Erythroblast (primary cell): Measurements from ENCODE around the gene EFHC2.
"Not testable (repeated sequence)": the region's sequence is repeated elsewhere in the genome, so short reads cannot be mapped to it uniquely, and the experiment has no call there.

ENCODE experiments used
- DNase-seq, 2 experiments: peaks; one replicate each; lab custom pipeline; 2025; lab: John Stamatoyannopoulos, UW
- GATA1 ChIP-seq: IDR thresholded peaks from 2 replicates; pipeline ENCODE4 v1.6.1; 2011; ENCODE audit warnings: low read depth, mild to moderate bottlenecking, control low read depth, low read length, moderate library complexity
- POLR2A ChIP-seq: IDR thresholded peaks from 2 replicates; pipeline ENCODE4 v1.6.1; 2011; ENCODE audit warnings: mild to moderate bottlenecking, low read length

EFHC2 gene

DNA sequence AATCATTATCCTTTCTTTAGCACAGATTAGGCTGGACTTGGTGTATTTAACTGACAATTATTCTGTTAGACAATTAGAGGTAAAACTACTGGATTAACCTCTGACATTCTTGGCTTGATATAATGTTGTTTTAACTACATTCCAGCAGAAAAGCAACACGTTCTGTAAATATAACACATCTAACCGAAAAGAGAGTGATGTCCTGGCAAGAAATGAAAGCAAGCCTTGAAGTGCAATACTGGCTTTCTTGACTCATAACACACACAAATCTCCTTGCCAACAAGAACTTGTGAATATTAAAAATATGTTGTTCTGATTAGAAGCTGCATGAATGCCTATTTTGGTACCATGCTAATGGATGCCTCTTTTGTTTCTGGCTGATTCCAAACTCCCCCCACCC, 76.4 kb downstream of the EFHC2 start:
- DNase-seq = no peak
- TF ChIP-seq POLR2A (no peak), GATA1 (no peak)

DNA sequence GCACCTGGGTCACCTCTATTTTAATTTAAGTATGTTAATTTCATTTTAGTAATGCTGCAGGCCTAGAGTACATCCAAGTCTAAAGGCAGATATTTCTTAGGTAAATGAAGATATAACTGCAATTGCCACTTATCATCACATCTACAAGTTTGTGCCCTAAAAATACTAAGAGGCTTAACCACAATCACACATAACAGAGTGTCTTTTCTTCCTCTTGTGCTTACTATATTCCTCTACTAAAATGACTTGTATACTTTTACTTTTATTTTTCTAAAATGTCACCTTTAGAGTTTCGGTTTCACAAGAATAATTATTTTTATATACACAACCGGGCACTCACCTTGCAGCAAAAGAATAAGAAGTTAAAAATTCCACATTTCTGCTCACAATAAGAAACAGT, 77.9 kb downstream of the EFHC2 start:
- TF ChIP-seq GATA1 (no peak), POLR2A (no peak)
- DNase-seq = no peak

DNA sequence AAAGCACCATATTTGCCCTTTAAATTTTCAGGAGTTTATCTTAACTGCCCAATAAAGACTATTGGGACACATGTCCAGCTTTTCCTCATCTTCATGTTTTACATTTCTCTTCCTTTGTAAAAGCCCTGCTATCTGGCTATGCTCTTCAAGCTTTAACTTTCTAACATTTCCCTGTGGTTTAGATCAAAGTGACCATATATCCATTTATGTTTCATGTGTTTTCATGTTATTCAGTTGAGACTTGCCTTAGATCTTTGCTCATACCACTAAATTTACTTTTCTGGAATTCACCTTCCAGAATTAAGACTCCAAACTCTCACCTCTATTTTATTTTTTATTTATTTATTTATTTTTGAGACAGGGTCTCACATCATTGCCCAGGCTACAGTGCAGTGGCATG, 78.5 kb downstream of the EFHC2 start:
- no peak for TF ChIP-seq GATA1
- TF ChIP-seq POLR2A = no peak
- no peak for DNase-seq

DNA sequence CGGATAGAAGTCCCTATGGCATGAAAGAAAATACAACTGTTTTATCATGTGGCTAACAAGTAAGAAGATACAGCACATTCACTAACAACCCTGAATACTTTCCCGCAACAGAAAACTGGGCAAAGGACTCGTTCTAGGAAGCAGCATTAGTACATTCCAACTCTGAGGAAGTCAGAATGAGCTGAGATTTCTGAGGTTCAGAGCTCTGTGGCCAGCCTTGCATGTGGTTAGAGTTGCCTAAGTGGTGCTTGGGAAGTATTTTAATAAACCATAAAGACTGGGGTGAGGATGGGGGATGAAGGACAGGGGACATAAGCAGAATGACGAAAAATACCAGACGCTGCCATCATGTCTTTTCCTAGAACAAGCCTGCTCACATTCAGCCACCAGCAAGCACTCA, 82.2 kb downstream of the EFHC2 start:
- no peak for DNase-seq
- no peak for TF ChIP-seq POLR2A
- no peak for TF ChIP-seq GATA1

DNA sequence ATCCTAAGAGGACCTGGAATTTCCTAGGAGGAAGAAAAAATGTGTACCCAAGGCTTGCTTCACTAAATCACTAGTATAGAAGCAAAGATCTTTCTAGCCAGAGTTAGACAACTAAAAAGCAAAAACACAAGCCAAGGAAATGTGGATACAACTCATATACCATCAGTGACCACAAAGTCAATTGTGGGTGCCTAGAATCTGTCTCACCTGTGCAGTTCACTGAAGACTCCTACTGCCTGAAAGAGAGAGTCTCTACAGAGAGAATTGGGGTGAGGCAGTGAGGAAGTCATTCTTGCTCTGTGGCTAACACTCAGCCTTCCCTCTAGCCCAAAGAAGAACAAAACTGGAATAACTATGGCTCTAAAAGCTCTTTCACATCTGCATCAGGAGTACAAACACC, 82.9 kb downstream of the EFHC2 start:
- DNase-seq = no peak
- TF ChIP-seq GATA1 (no peak), POLR2A (no peak)

DNA sequence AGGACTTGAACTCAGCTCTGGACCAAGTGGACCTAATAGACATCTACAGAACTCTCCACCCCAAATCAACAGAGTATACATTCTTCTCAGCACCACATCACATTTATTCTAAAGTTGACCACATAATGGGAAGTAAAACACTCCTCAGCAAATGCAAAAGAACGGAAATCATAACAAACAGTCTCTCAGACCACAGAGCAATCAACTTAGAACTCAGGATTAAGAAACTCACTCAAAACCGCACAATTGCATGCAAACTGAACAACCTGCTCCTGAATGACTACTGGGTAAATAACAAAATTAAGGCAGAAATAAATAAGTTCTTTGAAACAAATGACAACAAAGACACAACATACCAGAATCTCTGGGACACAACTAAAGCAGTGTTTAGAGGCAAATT, 87.7 kb downstream of the EFHC2 start:
- not testable (repeated sequence) for DNase-seq

DNA sequence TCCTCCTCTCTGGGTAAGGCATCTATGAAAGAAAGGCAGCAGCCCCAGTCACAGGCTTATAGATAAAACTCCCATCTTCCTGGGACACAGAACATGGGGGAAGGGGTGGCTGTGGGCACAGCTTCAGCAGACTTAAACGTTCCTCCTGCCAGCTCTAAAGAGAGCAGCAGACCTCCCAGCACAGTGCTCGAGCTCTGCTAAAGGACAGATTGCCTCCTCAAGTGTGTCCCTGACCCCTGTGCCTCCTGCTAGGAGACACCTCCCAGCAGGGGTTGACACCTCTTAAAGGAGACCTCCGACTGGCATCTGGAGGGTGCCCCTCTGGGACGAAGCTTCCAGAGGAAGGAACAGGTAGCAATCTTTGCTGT, 89.9 kb downstream of the EFHC2 start:
- no peak for DNase-seq
- no peak for TF ChIP-seq POLR2A
- TF ChIP-seq GATA1 = no peak

DNA sequence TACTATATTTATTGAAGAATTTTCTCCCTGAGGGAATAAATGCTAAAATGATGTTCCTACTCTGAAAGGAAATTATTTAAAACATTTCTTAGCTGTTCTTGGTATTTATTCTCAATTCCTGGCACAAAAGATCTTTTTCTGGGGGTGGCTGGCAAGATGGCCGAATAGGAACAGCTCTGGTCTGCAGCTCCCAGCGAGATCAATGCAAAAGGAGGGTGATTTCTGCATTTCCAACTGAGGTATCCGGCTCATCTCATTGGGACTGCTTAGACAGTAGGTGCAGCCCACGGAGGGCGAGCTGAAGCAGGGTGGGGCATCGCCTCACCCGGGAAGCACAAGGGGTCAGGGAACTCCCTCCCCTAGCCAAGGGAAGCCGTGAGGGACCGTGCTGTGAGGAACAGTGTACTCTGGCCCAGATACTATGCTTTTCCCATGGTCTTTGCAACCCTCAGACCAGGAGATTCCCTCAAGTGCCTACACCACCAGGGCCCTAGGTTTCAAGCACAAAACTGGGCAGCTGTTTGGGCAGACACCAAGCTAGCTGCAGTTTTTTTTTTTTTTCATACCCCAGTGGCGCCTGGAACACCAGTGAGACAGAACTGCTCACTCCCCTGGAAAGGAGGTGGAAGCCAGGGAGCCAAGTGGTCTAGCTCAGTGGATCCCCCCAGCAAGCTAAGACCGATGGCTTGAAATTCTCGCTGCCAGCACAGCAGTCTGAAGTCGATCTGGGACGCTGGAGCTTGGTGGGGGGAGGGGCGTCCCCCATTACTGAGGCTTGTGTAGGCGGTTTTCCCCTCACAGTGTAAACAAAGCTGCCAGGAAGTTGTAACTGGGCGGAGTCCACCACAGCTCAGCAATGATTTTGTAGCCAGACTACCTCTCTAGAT, 90.5 kb downstream of the EFHC2 start:
- peak in 1 of 2 experiments; percentile 0 for DNase-seq

DNA sequence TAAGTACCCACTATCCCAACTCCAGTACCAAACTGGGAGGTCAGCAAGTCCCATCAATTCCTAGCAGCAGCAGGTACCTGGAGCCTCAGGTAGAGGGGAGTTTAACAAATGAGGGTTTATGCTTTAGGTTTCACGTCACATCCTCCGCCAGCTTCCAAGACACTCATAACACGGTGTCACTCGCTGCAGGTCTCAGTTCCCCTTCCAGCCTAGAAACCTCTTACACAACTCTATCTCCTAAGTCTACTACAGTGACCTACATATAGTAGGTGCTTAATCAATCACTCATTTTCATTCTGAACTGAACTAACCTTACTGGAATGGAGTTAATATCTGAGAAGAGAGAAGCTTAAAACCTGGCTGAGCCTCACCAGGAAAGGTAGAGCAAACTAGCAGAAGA, 96.0 kb downstream of the EFHC2 start:
- no peak for DNase-seq
- TF ChIP-seq GATA1 (no peak), POLR2A (no peak)

DNA sequence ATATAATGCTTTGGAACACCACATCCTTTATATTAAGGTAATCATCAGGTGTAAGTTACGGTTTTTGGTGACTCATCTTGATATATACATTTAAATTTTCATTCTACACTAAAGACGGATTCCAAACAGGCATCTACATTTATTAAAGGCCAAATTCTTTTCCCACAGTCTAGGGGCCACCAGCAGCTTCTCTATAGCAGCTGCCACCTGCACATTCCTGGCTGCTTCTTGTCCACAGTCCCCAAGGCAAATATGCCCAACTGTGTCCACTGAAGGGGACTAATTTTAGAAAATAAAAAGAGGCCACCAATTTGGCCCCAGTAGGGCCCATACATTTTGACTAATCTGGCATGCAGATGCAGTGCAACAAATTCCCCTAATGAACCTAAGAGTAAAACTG, 96.6 kb downstream of the EFHC2 start:
- TF ChIP-seq GATA1 (no peak), POLR2A (no peak)
- DNase-seq = no peak

DNA sequence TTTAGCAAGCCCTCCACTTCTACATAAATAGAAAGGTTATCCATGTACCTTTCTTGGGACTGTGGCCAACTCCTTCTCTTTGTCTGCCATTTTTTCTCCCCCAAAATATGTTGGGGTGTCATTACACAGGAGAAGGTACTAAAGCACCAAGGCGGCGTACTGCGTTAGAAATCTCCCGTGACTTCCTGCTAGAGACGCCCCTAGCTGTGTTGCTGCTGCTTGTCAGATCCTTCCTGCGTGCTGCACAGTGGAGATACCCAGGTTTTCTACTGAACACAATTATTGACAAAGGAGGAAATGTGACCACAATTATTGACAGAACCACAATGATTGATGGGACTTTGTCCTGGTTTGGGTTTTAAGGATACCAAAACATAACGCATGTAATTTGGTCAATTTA, 97.7 kb downstream of the EFHC2 start:
- no peak for DNase-seq
- TF ChIP-seq GATA1 (no peak), POLR2A (no peak)

DNA sequence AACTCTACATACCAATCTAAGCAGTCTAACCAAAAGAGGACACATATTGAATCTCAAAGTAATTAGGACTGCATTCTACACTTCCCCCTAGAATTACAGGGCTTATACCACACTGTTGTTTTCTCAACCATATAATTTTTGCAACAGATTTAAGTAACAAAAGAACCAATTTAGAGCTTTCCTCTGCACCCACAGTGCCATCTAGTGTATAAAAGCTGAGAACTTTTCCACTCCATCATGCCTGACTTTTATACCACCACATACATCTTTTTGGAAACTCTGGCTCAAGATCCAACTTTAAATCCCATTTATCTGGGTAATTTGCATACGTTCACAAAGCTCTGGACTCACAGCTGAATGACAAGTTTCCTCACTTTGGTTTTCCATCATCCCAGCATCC, 99.5 kb downstream of the EFHC2 start:
- DNase-seq = peak in 1 of 2 experiments; percentile 8
- TF ChIP-seq POLR2A (no peak), GATA1 (no peak)

DNA sequence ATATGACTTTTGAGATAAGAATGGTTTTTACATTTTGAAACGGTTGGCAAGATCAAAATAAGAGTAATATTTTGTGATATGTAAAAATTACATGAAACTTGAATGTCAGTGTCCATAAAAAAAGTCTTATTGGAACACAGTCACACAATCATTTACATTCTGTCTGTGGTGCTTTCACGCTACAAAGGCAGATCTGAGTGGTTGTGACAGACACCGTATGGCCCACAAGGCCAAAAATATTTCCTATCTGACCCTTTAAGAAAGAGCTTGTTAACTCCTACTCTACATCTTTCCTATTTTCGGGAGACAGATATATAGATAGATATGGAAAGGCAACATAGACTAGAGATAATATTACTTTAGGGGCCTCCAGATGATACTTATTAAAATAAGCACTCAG, 101.9 kb downstream of the EFHC2 start:
- DNase-seq = no peak
- no peak for TF ChIP-seq POLR2A
- no peak for TF ChIP-seq GATA1

DNA sequence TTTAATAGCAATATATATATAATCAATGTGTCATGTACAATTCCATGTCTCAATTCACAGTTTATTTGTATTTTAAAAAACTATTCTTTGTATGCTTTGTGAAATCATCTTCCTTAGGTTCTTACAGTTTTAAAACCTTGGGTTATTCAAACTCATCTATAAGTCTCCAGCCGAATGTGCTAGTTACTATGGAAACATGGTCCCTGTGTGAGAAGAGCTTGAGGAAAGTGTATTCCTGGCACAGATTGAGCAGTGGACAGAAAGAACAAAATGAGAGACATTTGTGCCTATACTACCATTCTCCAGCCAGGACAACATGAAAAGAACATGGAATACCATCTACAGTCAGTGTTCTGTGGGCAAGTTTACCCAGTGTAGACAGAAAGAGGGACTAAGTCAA, 103.4 kb downstream of the EFHC2 start:
- no peak for TF ChIP-seq POLR2A
- TF ChIP-seq GATA1 = no peak
- DNase-seq = no peak

DNA sequence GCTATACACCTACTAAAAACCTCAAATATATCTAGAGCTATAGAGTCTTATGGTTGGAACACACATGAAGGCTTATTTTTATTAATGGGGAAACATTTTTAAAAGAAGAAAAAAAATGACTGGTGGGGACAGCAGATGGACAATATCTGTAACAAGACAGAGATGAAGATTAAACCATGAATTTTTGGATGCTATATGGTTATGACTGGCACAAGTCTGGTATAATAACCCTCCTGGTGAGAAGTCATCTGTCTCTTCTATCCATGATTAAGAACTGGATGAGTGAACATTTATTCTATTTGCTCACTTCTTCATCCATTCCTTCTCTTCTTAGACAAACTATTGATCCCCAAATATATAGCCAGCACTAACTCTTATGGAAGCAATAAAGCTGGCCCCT, 104.4 kb downstream of the EFHC2 start:
- DNase-seq = no peak
- no peak for TF ChIP-seq GATA1
- no peak for TF ChIP-seq POLR2A
